HUES48 (cell line): ENCODE results near the gene ZFP36.

ENCODE experiments used
- H3K27ac ChIP-seq: one replicate; pipeline ENCODE4 v1.7.0; 2013; ENCODE audit warnings: low read depth, low read length, inconsistent platforms
- H3K27me3 ChIP-seq: 2 replicates; pipeline ENCODE4 v1.6.1; 2013; ENCODE audit warnings: mild to moderate bottlenecking, low read length; ENCODE audit not compliant: control insufficient read depth, insufficient read depth
- H3K36me3 ChIP-seq: 2 replicates; pipeline ENCODE4 v1.6.1; 2013; ENCODE audit warnings: low read length; ENCODE audit not compliant: control insufficient read depth, insufficient read depth
- H3K4me1 ChIP-seq: 2 replicates; pipeline ENCODE4 v1.6.1; 2013; ENCODE audit warnings: mild to moderate bottlenecking, low read length; ENCODE audit not compliant: control insufficient read depth, insufficient read depth
- H3K4me3 ChIP-seq: 2 replicates; pipeline ENCODE4 v1.5.1; 2013; ENCODE audit warnings: mild to moderate bottlenecking, low read depth, low read length
- H3K9ac ChIP-seq: 2 replicates; pipeline ENCODE4 v1.6.1; 2013; ENCODE audit warnings: mild to moderate bottlenecking, low read depth, low read length, moderate library complexity
- H3K9me3 ChIP-seq: 2 replicates; pipeline ENCODE4 v1.6.1; 2013; ENCODE audit warnings: low read length; ENCODE audit not compliant: control insufficient read depth, insufficient read depth

The ZFP36 gene

GRCh38 chr19:39409208-39410016 is 2.8 kb downstream of the ZFP36 start:
- peak overlapping the region; percentile 91 for H3K9ac ChIP-seq
- peak overlapping the region; percentile 81 for H3K4me3 ChIP-seq
- peaks cover 32% of the 10 kb centered on the region for H3K4me1 ChIP-seq
- H3K9me3 ChIP-seq, result no peaks in the 10 kb centered on the region
- peak overlapping the region; percentile 97 for H3K27ac ChIP-seq
- H3K36me3 ChIP-seq, result 0 out of 2 replicates have a peak, but pooled peaks cover 4% of the 10 kb centered on the region
- H3K27me3 ChIP-seq, result no peaks in the 10 kb centered on the region

GRCh38 chr19:39410017-39410830 is 3.6 kb downstream of the ZFP36 start:
- Histone ChIP-seq H3K4me1 (peaks cover 39% of the 10 kb centered on the region), H3K27ac (peak overlapping the region; percentile 97), H3K27me3 (no peaks in the 10 kb centered on the region), H3K36me3 (0 out of 2 replicates have a peak, but pooled peaks cover 8% of the 10 kb centered on the region), H3K4me3 (peak overlapping the region; percentile 81), H3K9ac (peak overlapping the region; percentile 91), H3K9me3 (no peaks in the 10 kb centered on the region)

- H3K4me3 ChIP-seq, result peak overlapping the region; percentile 81
- peak overlapping the region; percentile 97 for H3K27ac ChIP-seq
- H3K27me3 ChIP-seq, result no peaks in the 10 kb centered on the region
- H3K9ac ChIP-seq, result 0 out of 2 replicates have a peak overlapping the region, but pooled peaks have one; percentile 91
- peaks cover 12% of the 10 kb centered on the region for H3K36me3 ChIP-seq
- peaks cover 37% of the 10 kb centered on the region for H3K4me1 ChIP-seq
- no peaks in the 10 kb centered on the region for H3K9me3 ChIP-seq
Observed at GRCh38 chr19:39410831-39411080, 4.1 kb downstream of the ZFP36 start.

GRCh38 chr19:39411081-39411831 is 4.6 kb downstream of the ZFP36 start:
- Histone ChIP-seq H3K4me1 (peaks cover 32% of the 10 kb centered on the region), H3K36me3 (peaks cover 17% of the 10 kb centered on the region), H3K27ac (peak overlapping the region; percentile 97), H3K27me3 (no peaks in the 10 kb centered on the region), H3K9me3 (no peaks in the 10 kb centered on the region), H3K4me3 (peak overlapping the region; percentile 81), H3K9ac (no peak overlapping the region)

- Histone ChIP-seq H3K4me1 (peaks cover 31% of the 10 kb centered on the region), H3K27ac (peak overlapping the region; percentile 97), H3K27me3 (no peaks in the 10 kb centered on the region), H3K9ac (no peak overlapping the region), H3K9me3 (no peaks in the 10 kb centered on the region), H3K36me3 (peaks cover 22% of the 10 kb centered on the region), H3K4me3 (peak overlapping the region; percentile 65)
Observed at GRCh38 chr19:39411832-39412099, 5.1 kb downstream of the ZFP36 start.

GRCh38 chr19:39412100-39412866 is 5.6 kb downstream of the ZFP36 start, which contains the start of gene PLEKHG2:
PLEKHG2 (plus strand) TSS chr19:39412669; CDS start chr19:39414087, 1,418 bp downstream.
- Histone ChIP-seq H3K27ac (peak within 1 kb of the TSS; percentile 98), H3K4me3 (peak within 1 kb of the TSS; percentile 98)

GRCh38 chr19:39412867-39413271 is 6.2 kb downstream of the ZFP36 start:
- H3K36me3 ChIP-seq, result peaks cover 32% of the 10 kb centered on the region
- H3K9me3 ChIP-seq, result no peaks in the 10 kb centered on the region
- H3K27ac ChIP-seq, result peak overlapping the region; percentile 98
- H3K4me1 ChIP-seq, result peaks cover 31% of the 10 kb centered on the region
- peak overlapping the region; percentile 98 for H3K4me3 ChIP-seq
- H3K9ac ChIP-seq, result peak overlapping the region; percentile 92
- no peaks in the 10 kb centered on the region for H3K27me3 ChIP-seq

More at GRCh38 chr19:39412100-39412866, 5.6 kb downstream of the ZFP36 start, which contains the start of gene PLEKHG2:
- peaks cover 31% of the 10 kb centered on the region for H3K4me1 ChIP-seq
- H3K9ac ChIP-seq, result peak within 1 kb of the TSS; percentile 92
- peaks cover 27% of the 10 kb centered on the region for H3K36me3 ChIP-seq
- no peaks in the 10 kb centered on the region for H3K9me3 ChIP-seq
- no peaks in the 10 kb centered on the region for H3K27me3 ChIP-seq

- peaks cover 32% of the 10 kb centered on the region for H3K36me3 ChIP-seq
- H3K27me3 ChIP-seq, result no peaks in the 10 kb centered on the region
- H3K4me1 ChIP-seq, result peaks cover 31% of the 10 kb centered on the region
- H3K4me3 ChIP-seq, result peak overlapping the region; percentile 98
- peak overlapping the region; percentile 92 for H3K9ac ChIP-seq
- H3K9me3 ChIP-seq, result no peaks in the 10 kb centered on the region
- peak overlapping the region; percentile 98 for H3K27ac ChIP-seq
Observed at GRCh38 chr19:39413272-39413910, 6.7 kb downstream of the ZFP36 start.

GRCh38 chr19:39413911-39414608 is 7.4 kb downstream of the ZFP36 start:
- H3K27ac ChIP-seq, result peak overlapping the region; percentile 98
- no peaks in the 10 kb centered on the region for H3K9me3 ChIP-seq
- peaks cover 24% of the 10 kb centered on the region for H3K4me1 ChIP-seq
- peaks cover 38% of the 10 kb centered on the region for H3K36me3 ChIP-seq
- no peaks in the 10 kb centered on the region for H3K27me3 ChIP-seq
- peak overlapping the region; percentile 98 for H3K4me3 ChIP-seq
- H3K9ac ChIP-seq, result peak overlapping the region; percentile 13
